H1 (cell line): ENCODE measurements around the gene SLC25A17. TPM values are rescaled to one million over a fixed set of nuclear protein-coding genes. Genes with fewer than 3 reads are reported as not detected.

Source experiments
- BRCA1 ChIP-seq: IDR thresholded peaks from 2 replicates; pipeline ENCODE4 v1.6.1; 2012; ENCODE audit warnings: low read depth, low read length, improper control_type of control experiment
- GTF2F1 ChIP-seq: IDR thresholded peaks from 2 replicates; pipeline ENCODE4 v1.6.1; 2012; ENCODE audit warnings: low read depth, low read length, improper control_type of control experiment, borderline replicate concordance
- KDM5A ChIP-seq: fragments of 200-600 bp; IDR thresholded peaks from 2 replicates; pipeline ENCODE4 v1.7.1; 2012; ENCODE audit warnings: mild to moderate bottlenecking, low read length, inconsistent platforms, mixed read lengths
- RBBP5 ChIP-seq: IDR thresholded peaks from 2 replicates; pipeline ENCODE4 v1.7.1; 2012; ENCODE audit warnings: low read depth, mild to moderate bottlenecking, inconsistent platforms, low read length, moderate library complexity, borderline replicate concordance
- SRF ChIP-seq: IDR thresholded peaks from 2 replicates; pipeline ENCODE4 v1.6.1; 2011; ENCODE audit warnings: mild to moderate bottlenecking, low read depth, low read length, moderate library complexity
- polyA plus RNA-seq, 7 experiments: library from polyadenylated mRNA; depleted of rRNA in 3 of 7; stranded (reverse) in 5 of 7; unstranded in 2 of 7; fragments of >200 nt in 5 of 7; fragments of 200-250 nt in 2 of 7; gene quantifications; 1 replicate in 5 of 7; 2 replicates in 1 of 7; 4 replicates in 1 of 7; pipeline versions ENCODE4 v1.2.1 to v1.2.3, GENCODE V29; 2011 to 2013; ENCODE audit warnings: missing spikeins in 2 of 7, mixed read lengths in 2 of 7
- total RNA-seq: library from RNA; stranded (reverse); fragmentation: NEBNext Ultra II Directional; extraction: Animal tissue kit (Norgen Biotek cat#: 25700); gene quantifications from 2 replicates; pipeline ENCODE4 v1.2.1, GENCODE V29; 2021
- TF ChIP-seq, protein P1 (sequence below), 3 experiments: IDR thresholded peaks; 1 replicate in 2 of 3; 2 replicates in 1 of 3; pipeline versions ENCODE4 v1.5.1 to v1.6.1; 2011; ENCODE audit warnings: low read length in 3 of 3, mild to moderate bottlenecking in 3 of 3, inconsistent platforms in 2 of 3, low read depth in 1 of 3, moderate library complexity in 1 of 3; ENCODE audit not compliant: insufficient read depth in 1 of 3; ENCODE audit errors: control extremely low read depth in 1 of 3

Gene SLC25A17
- total and polyA plus RNA-seq, 2 of the 8 experiments (the other 6 are each of a cell fraction or from before 2014, with no cell fraction given) = 17.9 to 40.4 TPM

DNA sequence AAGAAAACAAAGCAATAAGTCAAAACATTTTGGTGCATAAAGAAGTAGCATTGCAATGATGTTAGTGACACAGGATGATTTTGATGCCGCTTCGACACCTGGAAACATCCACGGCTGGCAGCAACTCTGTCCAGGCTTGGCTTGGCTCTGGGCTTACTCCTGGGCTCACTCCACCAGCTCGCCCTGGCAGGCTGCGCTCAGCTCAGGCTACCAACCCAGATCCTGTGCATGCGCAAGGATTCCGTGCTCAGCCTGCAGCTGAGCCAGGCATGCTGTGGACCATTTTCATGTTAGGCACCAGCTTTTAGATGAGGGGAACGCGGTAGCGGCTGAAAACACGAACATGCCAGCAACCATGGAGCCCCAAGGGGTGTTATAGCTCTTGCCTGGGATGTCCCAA lies 66.0 kb downstream of the SLC25A17 start (continued):
- TF ChIP-seq GTF2F1 = no peak
- no peak for TF ChIP-seq BRCA1
- no peak for TF ChIP-seq SRF
- no peak for TF ChIP-seq RBBP5
- TF ChIP-seq, protein P1, sequence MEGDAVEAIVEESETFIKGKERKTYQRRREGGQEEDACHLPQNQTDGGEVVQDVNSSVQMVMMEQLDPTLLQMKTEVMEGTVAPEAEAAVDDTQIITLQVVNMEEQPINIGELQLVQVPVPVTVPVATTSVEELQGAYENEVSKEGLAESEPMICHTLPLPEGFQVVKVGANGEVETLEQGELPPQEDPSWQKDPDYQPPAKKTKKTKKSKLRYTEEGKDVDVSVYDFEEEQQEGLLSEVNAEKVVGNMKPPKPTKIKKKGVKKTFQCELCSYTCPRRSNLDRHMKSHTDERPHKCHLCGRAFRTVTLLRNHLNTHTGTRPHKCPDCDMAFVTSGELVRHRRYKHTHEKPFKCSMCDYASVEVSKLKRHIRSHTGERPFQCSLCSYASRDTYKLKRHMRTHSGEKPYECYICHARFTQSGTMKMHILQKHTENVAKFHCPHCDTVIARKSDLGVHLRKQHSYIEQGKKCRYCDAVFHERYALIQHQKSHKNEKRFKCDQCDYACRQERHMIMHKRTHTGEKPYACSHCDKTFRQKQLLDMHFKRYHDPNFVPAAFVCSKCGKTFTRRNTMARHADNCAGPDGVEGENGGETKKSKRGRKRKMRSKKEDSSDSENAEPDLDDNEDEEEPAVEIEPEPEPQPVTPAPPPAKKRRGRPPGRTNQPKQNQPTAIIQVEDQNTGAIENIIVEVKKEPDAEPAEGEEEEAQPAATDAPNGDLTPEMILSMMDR (IDR thresholded peaks at IDR 0.05; ENCODE audit: control extremely low read depth in 1 of 3, insufficient read depth in 1 of 3, low read depth in 1 of 3, low read length in 3 of 3) = no peak
- no peak for TF ChIP-seq KDM5A
